Endothelial cell of umbilical vein (primary cell): ENCODE results near the gene KLHL1. TPM values are rescaled to one million over a fixed set of nuclear protein-coding genes. Genes with fewer than 3 reads are reported as not detected.

Experiments used
- BruUV-seq: library from RNA; stranded (reverse); fragments of 400-500 nt; replicated peaks from 2 replicates; lab custom pipeline; 2021; lab: Mats Ljungman, UMichigan
- CTCF ChIA-PET: fragments of 300-600, 350-600 bp; sonication (Branson Sonifier 250); formaldehyde crosslinking; loops from one replicate; lab custom pipeline; 2021; ENCODE audit warnings: antibody characterized with exemption, inconsistent platforms; lab: Charles Lee
- POLR2A ChIA-PET: fragments of 300-600, 350-600 bp; sonication (Branson Sonifier 250); formaldehyde crosslinking; loops from one replicate; lab custom pipeline; 2021; ENCODE audit warnings: antibody characterized with exemption, inconsistent platforms; lab: Charles Lee
- DNase-seq: peaks from one replicate; pipeline ENCODE4 v3.0.0-alpha.2; 2011; ENCODE audit warnings: low read depth, low spot score
- FAIRE-seq: peaks from 2 replicates; lab custom pipeline; 2011; peaks lifted over from hg19 to GRCh38; lab: Jason Lieb, UNC
- H2AFZ ChIP-seq: 2 replicates; pipeline ENCODE4 v1.6.0; 2012; ENCODE audit warnings: low read depth, low read length, control low read depth, inconsistent platforms
- H3K27ac ChIP-seq: 2 replicates; pipeline ENCODE4 v1.5.1; 2011; ENCODE audit warnings: low read depth, mild to moderate bottlenecking, control low read depth, low read length, moderate library complexity; ENCODE audit not compliant: insufficient read depth
- H3K27me3 ChIP-seq, 2 experiments: 2 replicates each; pipeline versions ENCODE4 v1.6.0 to v1.6.1; 2011; ENCODE audit warnings: low read length in 2 of 2, mixed read lengths in 1 of 2; ENCODE audit not compliant: control insufficient read depth in 2 of 2, insufficient read depth in 2 of 2
- H3K36me3 ChIP-seq, 2 experiments: 2 replicates in 1 of 2; 3 replicates in 1 of 2; pipeline ENCODE4 v1.5.1; 2011; ENCODE audit warnings: low read length in 2 of 2, mild to moderate bottlenecking in 1 of 2, moderate library complexity in 1 of 2; ENCODE audit not compliant: control insufficient read depth in 2 of 2, insufficient read depth in 2 of 2; ENCODE audit errors: extremely low read depth in 1 of 2
- H3K4me1 ChIP-seq: 3 replicates; pipeline ENCODE4 v1.5.1; 2011; ENCODE audit warnings: mild to moderate bottlenecking, low read length; ENCODE audit not compliant: control insufficient read depth, insufficient read depth; ENCODE audit errors: extremely low read depth
- H3K4me2 ChIP-seq: 2 replicates; pipeline ENCODE4 v1.6.1; 2011; ENCODE audit warnings: low read length, control low read depth, mixed read lengths; ENCODE audit not compliant: insufficient read depth
- H3K4me3 ChIP-seq, 3 experiments: fragments of 200-600 bp in 1 of 3; sonication (generic), shearing (Covaris generic) in 1 of 3; replicated peaks in 1 of 3; 2 replicates each; pipeline ENCODE4 v1.5.1; 2011 to 2016; ENCODE audit warnings: control low read depth in 3 of 3, low read length in 3 of 3, mild to moderate bottlenecking in 2 of 3, inconsistent platforms in 1 of 3, low read depth in 1 of 3, moderate library complexity in 1 of 3; ENCODE audit not compliant: insufficient read depth in 1 of 3
- H3K79me2 ChIP-seq: 2 replicates; pipeline ENCODE4 v1.6.0; 2012; ENCODE audit warnings: low read length, inconsistent platforms; ENCODE audit not compliant: control insufficient read depth, insufficient read depth
- H3K9ac ChIP-seq: replicated peaks from 2 replicates; pipeline ENCODE3; 2011; ENCODE audit warnings: low read length, control low read depth; ENCODE audit not compliant: insufficient read depth; ENCODE audit errors: extremely low read depth
- H3K9me1 ChIP-seq: replicated peaks from 3 replicates; pipeline ENCODE4 v1.6.0; 2011; ENCODE audit warnings: mild to moderate bottlenecking, low read length; ENCODE audit not compliant: control insufficient read depth, insufficient read depth; ENCODE audit errors: extremely low read depth
- H3K9me3 ChIP-seq: replicated peaks from 2 replicates; pipeline ENCODE4 v1.5.1; 2012; ENCODE audit warnings: low read length, inconsistent platforms; ENCODE audit not compliant: control insufficient read depth, insufficient read depth
- H4K20me1 ChIP-seq: replicated peaks from 2 replicates; pipeline ENCODE3; 2011; ENCODE audit warnings: mild to moderate bottlenecking, low read length; ENCODE audit not compliant: control insufficient read depth, insufficient read depth; ENCODE audit errors: extremely low read depth
- EZH2 ChIP-seq: IDR thresholded peaks from 2 replicates; pipeline ENCODE4 v1.6.1; 2012; ENCODE audit warnings: borderline replicate concordance, low read depth, mild to moderate bottlenecking, moderate library complexity, low read length, inconsistent platforms; ENCODE audit not compliant: severe bottlenecking
- FOS ChIP-seq: IDR thresholded peaks from 2 replicates; pipeline ENCODE4 v1.6.1; 2011; ENCODE audit warnings: mild to moderate bottlenecking, low read length, moderate library complexity, borderline replicate concordance; ENCODE audit not compliant: insufficient read depth
- GATA2 ChIP-seq: IDR thresholded peaks from 2 replicates; pipeline ENCODE4 v1.7.0; 2011; ENCODE audit warnings: low read depth, mild to moderate bottlenecking, moderate library complexity, mixed read lengths, low read length; ENCODE audit not compliant: insufficient read length, insufficient read depth
- JUN ChIP-seq: IDR thresholded peaks from 2 replicates; pipeline ENCODE4 v1.6.1; 2011; ENCODE audit warnings: borderline replicate concordance, low read depth; ENCODE audit not compliant: insufficient read length, insufficient read depth
- MYC ChIP-seq: IDR thresholded peaks from one replicate; pipeline ENCODE4 v1.6.1; 2011; ENCODE audit warnings: mild to moderate bottlenecking, low read depth, low read length
- POLR2A ChIP-seq: IDR thresholded peaks from 2 replicates; pipeline ENCODE4 v1.6.1; 2012; ENCODE audit warnings: low read depth, mild to moderate bottlenecking, control low read depth, low read length
- POLR2AphosphoS5 ChIP-seq: IDR thresholded peaks from 2 replicates; pipeline ENCODE4 v1.6.1; 2012; ENCODE audit warnings: low read depth, mild to moderate bottlenecking, control low read depth, low read length, moderate library complexity; ENCODE audit not compliant: insufficient read depth
- dilution Hi-C: fragments of 300-500 bp; cut with MboI; formaldehyde crosslinking; loops from one replicate; pipeline ENCODE4 v1.15.0; 2019; ENCODE audit warnings: low sequenced_read_pairs; ENCODE audit not compliant: extremely low pct_ligation_motif_present
- intact Hi-C: fragments of 100-400 bp; cut with micrococcal nuclease; formaldehyde crosslinking; loops from one replicate; pipeline ENCODE4 v1.10.0; 2022
- polyA plus RNA-seq, 4 experiments: library from polyadenylated mRNA; depleted of rRNA in 3 of 4; stranded (reverse) in 3 of 4; unstranded in 1 of 4; fragments of >200 nt; gene quantifications; 2 replicates each; pipeline versions ENCODE4 v1.2.1 to v1.2.3, GENCODE V29; 2011 to 2012; ENCODE audit warnings: missing spikeins in 1 of 4
- total RNA-seq: library from RNA; stranded (reverse); gene quantifications from 2 replicates; pipeline ENCODE4 v1.2.3, GENCODE V29; 2021
- TF ChIP-seq, protein P1 (sequence below), 2 donors: IDR thresholded peaks; 1 replicate in 1 of 2; 2 replicates in 1 of 2; pipeline ENCODE4 v1.5.1; 2011; ENCODE audit warnings: low read length in 2 of 2, mild to moderate bottlenecking in 2 of 2, moderate library complexity in 2 of 2, control low read depth in 1 of 2, inconsistent platforms in 1 of 2, low read depth in 1 of 2; ENCODE audit not compliant: insufficient read depth in 1 of 2; ENCODE audit errors: extremely low read depth in 1 of 2
- TF ChIP-seq, protein P2 (sequence below): IDR thresholded peaks from 2 replicates; pipeline ENCODE4 v1.6.1; 2011; ENCODE audit not compliant: insufficient read depth, insufficient read length

KLHL1 gene
- total and polyA plus RNA-seq, 2 donors (not counting 3 experiments of a cell fraction or from before 2014, with no cell fraction given), result not detected

DNA sequence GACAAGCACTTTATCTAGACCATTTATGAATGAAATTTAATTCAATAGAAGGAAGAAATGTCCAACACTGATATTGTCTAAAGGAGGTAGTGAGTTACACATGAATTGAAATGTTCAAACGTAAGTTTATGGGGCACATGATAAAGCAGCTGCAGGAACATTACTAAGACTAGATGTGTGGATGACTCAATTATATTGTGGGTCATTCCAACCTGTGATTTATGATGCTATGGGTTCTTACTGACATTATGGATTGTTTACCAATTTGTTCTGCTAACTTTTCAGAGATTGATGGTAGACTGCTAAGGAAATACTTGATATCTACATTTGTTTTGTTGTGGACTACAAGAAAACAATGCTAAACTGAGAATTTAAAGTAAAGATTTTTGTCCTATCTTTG, 56.7 kb downstream of the KLHL1 start:
- no TSS peak for BruUV-seq
- CTCF ChIA-PET, result no interaction called here
- Histone ChIP-seq H3K4me2 (no peak overlapping the region), H4K20me1 (no peaks in the 10 kb centered on the region), H3K9me3 (no peaks in the 10 kb centered on the region), H3K36me3 (no peaks in the 10 kb centered on the region), H3K4me3 (no peak overlapping the region), H3K27me3 (no peaks in the 10 kb centered on the region), H3K27ac (no peak overlapping the region), H2AFZ (no peak overlapping the region), H3K9ac (no peak overlapping the region), H3K9me1 (no peaks in the 10 kb centered on the region), H3K4me1 (no peaks in the 10 kb centered on the region), H3K79me2 (no peaks in the 10 kb centered on the region)
- peak; percentile 46 for DNase-seq
- FAIRE-seq, result no peak
- POLR2A ChIA-PET, result no interaction called here
- intact Hi-C loops, result no loop called here
- no peak for TF ChIP-seq POLR2AphosphoS5
- TF ChIP-seq, protein P1, sequence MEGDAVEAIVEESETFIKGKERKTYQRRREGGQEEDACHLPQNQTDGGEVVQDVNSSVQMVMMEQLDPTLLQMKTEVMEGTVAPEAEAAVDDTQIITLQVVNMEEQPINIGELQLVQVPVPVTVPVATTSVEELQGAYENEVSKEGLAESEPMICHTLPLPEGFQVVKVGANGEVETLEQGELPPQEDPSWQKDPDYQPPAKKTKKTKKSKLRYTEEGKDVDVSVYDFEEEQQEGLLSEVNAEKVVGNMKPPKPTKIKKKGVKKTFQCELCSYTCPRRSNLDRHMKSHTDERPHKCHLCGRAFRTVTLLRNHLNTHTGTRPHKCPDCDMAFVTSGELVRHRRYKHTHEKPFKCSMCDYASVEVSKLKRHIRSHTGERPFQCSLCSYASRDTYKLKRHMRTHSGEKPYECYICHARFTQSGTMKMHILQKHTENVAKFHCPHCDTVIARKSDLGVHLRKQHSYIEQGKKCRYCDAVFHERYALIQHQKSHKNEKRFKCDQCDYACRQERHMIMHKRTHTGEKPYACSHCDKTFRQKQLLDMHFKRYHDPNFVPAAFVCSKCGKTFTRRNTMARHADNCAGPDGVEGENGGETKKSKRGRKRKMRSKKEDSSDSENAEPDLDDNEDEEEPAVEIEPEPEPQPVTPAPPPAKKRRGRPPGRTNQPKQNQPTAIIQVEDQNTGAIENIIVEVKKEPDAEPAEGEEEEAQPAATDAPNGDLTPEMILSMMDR (IDR thresholded peaks at IDR 0.05; ENCODE audit: extremely low read depth in 1 of 2, insufficient read depth in 1 of 2, low read depth in 1 of 2, low read length in 2 of 2), result no peak
- no peak for TF ChIP-seq GATA2
- no peak for TF ChIP-seq POLR2A
- no peak for TF ChIP-seq FOS
- no peak for TF ChIP-seq MYC
- TF ChIP-seq JUN, result no peak
- no peak for TF ChIP-seq EZH2
- TF ChIP-seq, protein P2, sequence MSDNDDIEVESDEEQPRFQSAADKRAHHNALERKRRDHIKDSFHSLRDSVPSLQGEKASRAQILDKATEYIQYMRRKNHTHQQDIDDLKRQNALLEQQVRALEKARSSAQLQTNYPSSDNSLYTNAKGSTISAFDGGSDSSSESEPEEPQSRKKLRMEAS, result no peak
- dilution Hi-C loops, result no loop called here
